HG02759 (cell line): Measurements from ENCODE around the gene GTF2F1.
"Not testable (repeated sequence)": the region's sequence is repeated elsewhere in the genome, so short reads cannot be mapped to it uniquely, and the experiment has no call there.

Source experiments
- ATAC-seq: cut with Tn5 transposase; IDR thresholded peaks from one replicate; pipeline ENCODE4 v1.9.1; 2021; ENCODE audit warnings: mild to moderate bottlenecking, moderate library complexity; ENCODE audit not compliant: unreplicated experiment

The GTF2F1 gene

GRCh38 chr19:6418562-6418932, 25.6 kb upstream of the GTF2F1 start:
- no peak for ATAC-seq

GRCh38 chr19:6417713-6418561, 25.0 kb upstream of the GTF2F1 start:
- no peak for ATAC-seq

GRCh38 chr19:6416658-6417405, 23.9 kb upstream of the GTF2F1 start:
- no peak for ATAC-seq

GRCh38 chr19:6415591-6416190, 22.7 kb upstream of the GTF2F1 start:
- ATAC-seq = no peak

GRCh38 chr19:6414793-6415590, 22.0 kb upstream of the GTF2F1 start:
- no peak for ATAC-seq

GRCh38 chr19:6413721-6414643, 21.0 kb upstream of the GTF2F1 start:
- ATAC-seq = no peak

- no peak for ATAC-seq
These were observed 20.3 kb upstream of the GTF2F1 start for GRCh38 chr19:6413291-6413690.

- no peak for ATAC-seq
These were observed 19.6 kb upstream of the GTF2F1 start for GRCh38 chr19:6412447-6413091.

GRCh38 chr19:6412061-6412446, 19.1 kb upstream of the GTF2F1 start:
- no peak for ATAC-seq

GRCh38 chr19:6409346-6409745, 16.4 kb upstream of the GTF2F1 start:
- no peak for ATAC-seq

- ATAC-seq = no peak
These were observed 13.4 kb upstream of the GTF2F1 start for GRCh38 chr19:6406401-6406800.

- ATAC-seq = no peak
These were observed 10.1 kb upstream of the GTF2F1 start for GRCh38 chr19:6402837-6403608.

- no peak for ATAC-seq
These were observed 9.1 kb upstream of the GTF2F1 start for GRCh38 chr19:6402058-6402457.

- ATAC-seq = not testable (repeated sequence)
These were observed 7.3 kb upstream of the GTF2F1 start for GRCh38 chr19:6400062-6400944.

- ATAC-seq = no peak
These were observed 3.3 kb upstream of the GTF2F1 start for GRCh38 chr19:6396305-6396704.

- ATAC-seq = no peak
These were observed 1.9 kb upstream of the GTF2F1 start for GRCh38 chr19:6394831-6395230.

GRCh38 chr19:6393983-6394412, 1.0 kb upstream of the GTF2F1 start:
- ATAC-seq = no peak
